Endometrium (tissue), 2 donors: ENCODE data around the gene ZNRF2.
"Not testable (repeated sequence)": the region's sequence is repeated elsewhere in the genome, so short reads cannot be mapped to it uniquely, and the experiment has no call there.

Experiments used
- FAIRE-seq: peaks from 2 replicates; lab custom pipeline; 2012; peaks lifted over from hg19 to GRCh38; lab: Jason Lieb, UNC
- donor health status: control.
- donor health status: control.

The ZNRF2 gene

DNA sequence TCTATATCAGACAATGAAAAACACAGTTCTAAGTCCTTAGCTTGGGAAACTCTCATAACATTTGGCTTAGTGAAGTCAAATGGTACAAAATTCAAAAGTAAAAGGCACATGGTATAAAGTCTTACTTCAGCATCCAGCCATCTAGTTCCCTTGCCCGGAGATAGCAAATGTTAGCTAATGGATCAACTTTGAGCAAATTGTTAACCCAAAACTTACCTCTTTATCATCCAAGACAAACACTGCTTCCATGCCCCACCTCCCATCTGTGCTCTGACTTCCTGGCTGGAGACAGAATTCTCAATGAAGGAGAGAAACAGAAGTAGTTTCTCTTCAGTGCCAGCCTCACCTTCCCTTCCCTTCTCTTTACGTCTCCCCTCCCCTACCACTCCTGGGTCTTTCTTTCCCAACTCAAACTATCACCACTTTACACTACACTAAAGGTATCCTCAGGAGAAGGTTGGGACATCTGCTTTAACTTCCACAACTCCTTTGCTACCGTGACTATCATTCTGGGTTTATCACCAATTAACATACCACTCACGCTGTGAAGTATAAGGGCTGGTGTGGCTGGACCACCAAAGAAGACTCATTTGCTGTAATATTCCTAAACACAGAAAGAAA lies 21.2 kb upstream of the ZNRF2 start:
- FAIRE-seq: no peak

- FAIRE-seq: no peak
Observed at GRCh38 chr7:30264052-30264451, 20.3 kb upstream of the ZNRF2 start.

- not testable (repeated sequence) for FAIRE-seq
Observed at GRCh38 chr7:30265189-30265588, 19.2 kb upstream of the ZNRF2 start.

- FAIRE-seq: no peak
Observed at GRCh38 chr7:30266686-30267085, 17.7 kb upstream of the ZNRF2 start.

- no peak for FAIRE-seq
Observed at GRCh38 chr7:30268586-30268985, 15.8 kb upstream of the ZNRF2 start.

- FAIRE-seq: no peak
Observed at GRCh38 chr7:30269490-30269889, 14.9 kb upstream of the ZNRF2 start.

DNA sequence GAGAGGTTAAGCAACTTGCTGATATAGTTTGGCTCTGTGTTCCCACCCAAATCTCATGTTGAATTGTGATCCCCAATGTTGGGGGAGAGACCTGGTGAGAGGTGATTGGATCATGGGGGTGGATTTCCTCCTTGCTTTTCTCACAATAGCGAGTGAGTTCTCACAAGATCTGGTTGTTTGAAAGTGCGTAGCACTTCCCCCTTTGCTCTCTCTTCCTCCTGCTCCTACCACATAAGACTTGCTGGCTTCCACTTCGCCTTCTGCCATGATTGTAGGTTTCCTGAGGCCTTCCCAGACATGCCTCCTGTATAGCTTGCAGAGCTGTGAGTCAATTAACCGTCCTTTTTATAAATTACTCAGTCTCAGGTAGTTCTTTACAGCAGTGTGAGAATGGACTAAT lies 13.5 kb upstream of the ZNRF2 start:
- FAIRE-seq: no peak

DNA sequence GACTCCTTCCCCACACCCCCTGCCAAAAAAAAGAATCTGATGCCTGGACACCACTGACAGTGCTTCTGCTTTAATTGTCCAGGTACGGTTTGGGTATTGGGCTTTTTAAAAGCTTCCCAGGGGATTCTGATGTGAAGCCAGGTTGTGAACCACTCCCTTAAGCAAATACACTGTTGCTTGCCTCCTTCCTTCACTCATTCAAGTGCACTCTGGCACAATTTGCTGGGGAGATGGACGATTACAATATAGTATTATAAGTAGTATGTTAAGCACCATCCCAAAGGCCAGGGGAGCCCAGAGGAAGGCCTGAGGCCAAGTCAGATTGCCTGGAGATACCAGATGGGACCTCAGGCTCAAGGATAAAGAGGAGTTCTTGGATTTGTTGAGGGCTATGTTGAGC lies 12.3 kb upstream of the ZNRF2 start:
- FAIRE-seq: no peak

DNA sequence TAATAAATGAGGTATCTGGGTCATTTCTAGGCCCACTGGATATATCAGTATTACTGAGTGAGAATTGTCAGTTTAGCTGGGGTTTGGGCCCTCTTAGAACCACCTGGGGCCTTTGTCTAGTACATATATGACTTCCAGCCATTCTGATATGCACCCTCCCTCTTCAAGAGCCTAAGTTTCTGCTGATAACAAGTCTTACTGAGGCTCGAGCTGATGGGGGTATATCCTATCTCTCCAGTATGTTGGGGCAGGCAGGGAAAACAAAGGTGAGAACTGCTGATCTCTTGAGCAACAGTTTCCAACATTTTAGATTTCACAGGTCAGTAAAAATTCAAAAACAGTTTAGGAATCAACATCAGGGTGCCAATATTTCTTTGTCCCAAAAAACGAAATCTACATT lies 10.8 kb upstream of the ZNRF2 start:
- no peak for FAIRE-seq

- FAIRE-seq: no peak
Observed at GRCh38 chr7:30274641-30275040, 9.8 kb upstream of the ZNRF2 start.

DNA sequence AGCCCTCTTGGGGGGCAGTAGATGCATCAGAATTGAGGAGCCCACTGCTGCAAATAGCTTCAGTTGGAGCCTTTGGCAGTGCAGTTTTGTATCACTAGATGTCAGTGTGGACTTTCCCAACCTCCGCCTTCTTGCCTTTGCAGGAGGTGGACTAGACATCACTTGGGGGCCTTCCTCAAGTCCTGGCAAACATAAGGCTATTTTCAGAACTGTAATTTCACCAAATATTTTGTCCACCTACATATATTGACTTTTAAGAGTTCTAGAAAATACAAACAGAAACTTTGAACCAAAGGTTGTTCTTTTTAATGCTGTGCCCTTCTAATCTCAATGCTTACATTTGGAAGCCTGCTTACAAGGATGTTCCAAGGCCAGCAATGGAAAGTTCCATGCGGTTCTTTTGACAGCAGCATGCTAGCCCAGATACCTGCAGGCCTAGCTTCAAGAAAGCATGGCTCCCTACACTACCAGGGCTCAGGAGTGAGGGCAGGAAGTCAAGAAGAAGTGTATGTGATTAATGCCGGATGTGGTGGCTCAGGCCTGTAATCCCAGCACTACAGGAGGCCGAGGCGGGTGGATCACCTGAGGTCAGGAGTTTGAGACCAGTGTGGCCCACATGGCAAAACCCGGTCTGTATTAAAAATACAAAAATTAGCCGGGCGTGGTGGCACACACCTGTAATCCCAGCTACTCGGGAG lies 8.0 kb upstream of the ZNRF2 start:
- no peak for FAIRE-seq

DNA sequence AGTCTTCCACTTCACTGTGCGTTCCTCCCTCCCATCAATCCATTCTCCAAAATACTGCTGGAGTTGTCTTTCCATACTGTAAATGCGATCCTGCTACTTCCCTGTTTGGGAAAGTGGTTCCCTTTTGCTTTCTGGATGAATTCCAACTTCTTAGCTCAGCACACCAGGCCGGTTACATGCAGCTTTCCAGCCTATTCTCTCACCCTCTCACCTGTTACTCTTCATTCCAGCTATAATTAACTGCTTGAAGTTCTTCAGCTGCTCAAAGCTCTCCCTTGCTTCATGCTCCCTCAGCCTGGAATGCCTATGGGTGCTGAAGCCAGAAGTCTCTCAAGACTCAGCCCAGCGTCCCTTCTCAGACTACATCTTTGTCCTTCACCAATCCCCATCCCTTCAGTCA lies 6.0 kb upstream of the ZNRF2 start:
- no peak for FAIRE-seq

DNA sequence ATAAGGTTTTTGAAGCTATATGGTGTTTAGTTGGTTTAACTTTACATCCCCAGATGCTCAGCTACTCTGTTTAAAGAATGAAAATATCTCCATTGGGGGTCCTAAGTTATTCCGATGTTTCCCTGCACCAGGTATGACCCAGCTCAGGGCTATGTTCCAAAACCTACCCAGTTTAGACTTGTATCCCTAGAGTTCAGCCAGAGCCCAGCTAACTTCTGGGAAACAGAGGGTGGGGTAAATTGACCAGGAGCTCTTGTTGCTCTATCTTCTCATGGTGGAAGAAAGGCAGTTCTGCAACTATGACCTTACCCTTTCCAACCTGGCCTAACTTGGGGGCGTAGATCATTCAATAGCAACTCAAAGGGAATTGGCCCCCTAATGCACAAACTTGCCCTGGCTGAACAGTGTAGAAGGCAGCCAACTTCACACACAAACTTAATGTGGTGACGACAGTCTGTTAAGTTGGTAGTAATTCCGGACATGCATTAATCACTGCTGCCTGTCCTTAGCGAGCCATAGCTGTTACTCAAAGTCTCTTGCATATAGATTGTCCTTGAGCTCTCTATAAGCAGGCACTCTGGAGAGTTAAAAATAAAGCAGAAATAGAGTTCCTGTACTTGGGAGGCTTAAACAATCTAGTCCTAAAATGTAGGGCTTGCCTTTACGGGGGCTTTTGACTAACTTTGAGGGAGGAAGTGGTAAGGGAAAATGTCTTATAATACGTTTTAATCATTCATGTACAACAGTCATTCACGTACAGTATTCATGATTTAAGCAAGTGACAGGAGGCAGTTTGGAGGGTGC lies 5.3 kb upstream of the ZNRF2 start:
- FAIRE-seq: no peak

DNA sequence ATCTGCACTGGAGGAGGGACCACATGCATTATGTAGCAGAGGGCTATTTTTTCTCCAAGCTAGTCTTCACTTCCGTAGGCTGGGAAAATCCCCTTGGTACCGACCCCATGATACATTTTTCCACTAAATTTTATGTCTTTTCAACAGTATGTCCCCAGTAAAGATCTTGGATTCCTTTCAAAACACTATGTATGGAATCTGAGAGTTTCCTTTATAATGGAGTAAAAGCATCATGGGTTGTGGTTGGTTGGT lies 4.8 kb upstream of the ZNRF2 start:
- FAIRE-seq: no peak

DNA sequence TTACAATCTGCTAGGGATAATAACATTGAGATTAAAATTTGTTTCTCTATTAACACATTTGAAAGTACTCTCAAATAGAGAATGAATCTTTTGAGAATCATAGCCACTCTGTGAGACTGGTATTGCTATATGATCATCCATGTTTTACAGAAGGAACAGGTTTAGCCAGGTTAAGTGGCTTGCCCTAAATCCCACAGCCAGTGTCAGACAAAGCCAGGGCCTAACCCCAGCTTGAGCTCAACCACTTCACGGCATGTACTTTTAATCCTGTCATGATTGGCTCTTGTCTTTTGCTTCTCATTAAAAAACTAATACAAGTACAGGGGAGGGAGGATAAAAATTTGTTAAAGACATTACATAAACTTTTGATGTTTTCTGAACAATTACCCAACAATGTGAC lies 3.8 kb upstream of the ZNRF2 start:
- FAIRE-seq: no peak

DNA sequence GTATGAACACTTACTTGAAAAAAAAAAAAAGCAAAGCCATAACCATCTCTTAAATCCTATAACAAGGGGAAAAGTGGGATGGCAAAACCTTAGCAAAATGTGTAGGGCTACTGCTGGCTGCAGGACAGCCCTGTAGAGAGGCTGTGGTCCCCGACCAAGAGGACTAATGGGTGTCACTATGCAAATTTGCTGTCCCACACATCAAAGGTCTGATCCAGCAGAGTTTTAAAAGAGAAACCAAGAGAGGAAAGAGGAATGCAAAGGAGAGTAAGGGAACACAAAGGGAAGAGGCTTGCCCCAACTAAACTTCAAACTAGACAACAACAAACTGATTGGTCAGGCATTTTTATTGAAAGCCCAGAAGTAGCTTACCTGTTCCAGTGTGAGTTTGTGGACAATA lies 3.1 kb upstream of the ZNRF2 start:
- no peak for FAIRE-seq

DNA sequence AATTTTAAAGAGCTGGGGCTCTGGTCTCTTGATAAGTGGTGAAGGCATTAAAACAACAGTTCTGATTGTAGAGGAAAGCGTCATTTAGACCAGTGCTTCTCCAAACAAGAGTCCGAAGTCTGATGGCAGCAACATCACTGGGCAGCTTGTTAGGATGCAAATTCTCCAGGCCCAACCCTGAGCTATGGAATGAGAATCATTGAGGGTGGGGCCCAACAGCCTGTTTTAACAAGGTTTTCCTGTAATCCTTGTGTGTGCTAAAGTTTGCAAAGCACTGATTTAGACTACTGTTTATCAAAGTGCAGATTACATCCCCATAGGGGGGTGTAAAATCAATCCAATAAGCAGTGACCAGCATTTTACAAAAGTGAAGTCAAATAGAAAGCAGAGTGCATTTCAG lies 2.6 kb upstream of the ZNRF2 start:
- no peak for FAIRE-seq

DNA sequence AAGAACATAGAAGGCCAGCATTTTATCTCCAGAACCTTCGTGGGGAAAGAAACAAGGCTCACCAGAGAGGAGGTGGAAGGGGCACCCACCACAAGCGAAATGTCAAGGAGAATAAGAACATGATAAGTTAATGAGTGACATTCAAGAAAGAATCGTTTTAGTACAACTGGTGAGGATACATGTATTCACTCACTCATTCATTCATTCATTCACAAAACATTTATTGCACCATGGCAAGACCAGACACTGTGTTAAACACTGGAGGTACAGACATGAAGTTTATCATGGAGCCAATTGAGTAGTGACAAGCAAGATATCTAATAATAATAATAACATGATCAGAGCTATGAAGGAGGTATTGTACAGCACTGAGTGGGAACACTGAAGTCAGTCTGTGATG lies 1.7 kb upstream of the ZNRF2 start:
- no peak for FAIRE-seq

- no peak for FAIRE-seq
Observed at GRCh38 chr7:30285067-30285535, 704 bp downstream of the ZNRF2 start.

DNA sequence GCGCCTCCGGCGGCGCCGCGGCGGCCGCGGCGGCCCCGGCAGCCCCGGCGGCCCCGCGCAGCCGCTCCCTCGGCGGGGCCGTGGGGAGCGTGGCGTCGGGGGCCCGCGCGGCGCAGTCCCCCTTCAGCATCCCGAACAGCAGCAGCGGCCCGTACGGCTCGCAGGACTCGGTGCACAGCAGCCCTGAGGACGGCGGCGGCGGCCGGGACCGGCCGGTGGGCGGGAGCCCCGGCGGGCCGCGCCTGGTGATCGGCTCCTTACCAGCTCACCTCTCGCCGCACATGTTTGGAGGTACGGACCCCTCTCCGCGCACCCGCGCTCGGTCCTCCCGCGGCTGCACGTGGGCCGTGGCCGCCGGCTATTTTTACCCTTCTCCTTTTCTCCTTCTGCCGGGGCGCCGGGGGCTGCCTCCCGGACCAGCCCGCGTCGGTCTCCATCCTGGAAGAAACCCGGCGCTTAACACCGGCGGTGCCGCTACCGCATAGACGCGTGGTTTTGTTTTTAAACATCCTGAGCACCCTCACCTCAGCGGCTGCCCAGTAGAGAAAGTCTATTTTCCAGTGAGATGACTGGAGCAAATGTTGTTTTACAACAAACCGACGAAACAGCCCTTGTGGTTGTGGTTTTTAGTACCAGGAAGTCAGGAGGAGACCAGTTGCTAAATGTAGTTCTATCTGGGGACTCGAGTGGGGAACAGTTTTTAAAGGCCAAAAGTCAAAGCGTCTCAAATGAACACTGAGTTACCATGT lies 1.3 kb downstream of the ZNRF2 start:
- no peak for FAIRE-seq

DNA sequence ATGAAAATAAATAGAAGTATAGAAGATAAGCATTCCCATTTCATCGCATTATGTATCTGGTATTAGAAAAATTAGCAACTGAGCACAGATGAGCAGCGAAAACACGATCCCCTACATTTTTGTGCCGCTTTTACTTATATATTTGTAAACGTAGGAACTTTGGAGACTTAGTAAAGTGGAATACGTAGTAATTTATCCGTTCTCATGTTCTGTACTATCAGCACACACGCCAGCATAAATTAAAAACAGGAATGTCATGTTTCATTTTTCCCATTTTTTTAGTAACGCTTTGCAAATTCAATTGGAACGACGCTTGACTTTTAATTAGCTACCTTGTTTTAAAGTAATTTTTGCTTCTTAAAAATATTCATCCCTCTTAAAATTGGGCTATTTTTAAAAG lies 2.4 kb downstream of the ZNRF2 start:
- no peak for FAIRE-seq

DNA sequence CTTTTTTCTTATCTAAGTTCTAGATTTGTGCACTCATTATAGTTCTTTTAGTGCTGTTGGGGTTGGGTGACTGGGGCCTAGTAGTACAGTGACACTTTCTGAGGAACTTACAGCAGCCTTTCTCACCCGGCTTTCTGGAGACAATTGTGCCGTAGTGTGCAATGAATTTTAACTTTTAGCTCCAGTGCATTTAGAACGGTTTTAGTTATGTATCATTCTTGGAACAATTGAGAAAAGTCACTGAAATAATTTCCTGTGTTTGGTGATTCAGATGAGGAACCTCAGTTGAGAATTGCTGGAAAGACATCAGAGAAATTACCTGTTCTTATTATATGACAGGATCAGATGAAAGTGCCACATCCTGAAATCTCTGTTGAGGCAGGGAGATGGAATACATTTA lies 3.2 kb downstream of the ZNRF2 start:
- not testable (repeated sequence) for FAIRE-seq

GRCh38 chr7:30289634-30290033 lies 5.2 kb downstream of the ZNRF2 start:
- FAIRE-seq: not testable (repeated sequence)
